NT2/D1 (cell line): ENCODE data around the gene EIF4E.

Experiments used
- SUZ12 ChIP-seq: IDR thresholded peaks from 2 replicates; pipeline ENCODE4 v1.6.1; 2011; ENCODE audit not compliant: insufficient read length, insufficient read depth; ENCODE audit errors: extremely low read depth
- YY1 ChIP-seq: IDR thresholded peaks from 2 replicates; pipeline ENCODE4 v1.6.1; 2011; ENCODE audit not compliant: insufficient read length, insufficient read depth
- ZNF274 ChIP-seq: IDR thresholded peaks from 2 replicates; pipeline ENCODE4 v1.6.1; 2011; ENCODE audit warnings: mild to moderate bottlenecking, low read depth, low read length

GRCh38 chr4:98950925-98951324 lies 22.0 kb upstream of the EIF4E start:
- no peak for TF ChIP-seq ZNF274
- TF ChIP-seq YY1, result no peak
- TF ChIP-seq SUZ12, result no peak
